H1 (cell line): Measurements from ENCODE around the gene RTCA. TPM values are rescaled to one million over a fixed set of nuclear protein-coding genes. Genes with fewer than 3 reads are reported as not detected.

Experiments
- GTF2F1 ChIP-seq: IDR thresholded peaks from 2 replicates; pipeline ENCODE4 v1.6.1; 2012; ENCODE audit warnings: low read depth, low read length, improper control_type of control experiment, borderline replicate concordance
- JUN ChIP-seq: IDR thresholded peaks from 2 replicates; pipeline ENCODE4 v1.6.1; 2011; ENCODE audit warnings: low read depth, mild to moderate bottlenecking, improper control_type of control experiment, low read length
- RXRA ChIP-seq: IDR thresholded peaks from 2 replicates; pipeline ENCODE4 v1.6.1; 2011; ENCODE audit warnings: low read depth, mild to moderate bottlenecking, low read length, moderate library complexity; ENCODE audit not compliant: insufficient read depth
- YY1 ChIP-seq: IDR thresholded peaks from 2 replicates; pipeline ENCODE4 v1.6.1; 2011; ENCODE audit warnings: low read depth, mild to moderate bottlenecking, low read length
- polyA plus RNA-seq, 7 experiments: library from polyadenylated mRNA; depleted of rRNA in 3 of 7; stranded (reverse) in 5 of 7; unstranded in 2 of 7; fragments of >200 nt in 5 of 7; fragments of 200-250 nt in 2 of 7; gene quantifications; 1 replicate in 5 of 7; 2 replicates in 1 of 7; 4 replicates in 1 of 7; pipeline versions ENCODE4 v1.2.1 to v1.2.3, GENCODE V29; 2011 to 2013; ENCODE audit warnings: missing spikeins in 2 of 7, mixed read lengths in 2 of 7
- total RNA-seq: library from RNA; stranded (reverse); fragmentation: NEBNext Ultra II Directional; extraction: Animal tissue kit (Norgen Biotek cat#: 25700); gene quantifications from 2 replicates; pipeline ENCODE4 v1.2.1, GENCODE V29; 2021

Gene RTCA
- total and polyA plus RNA-seq, 2 of the 8 experiments (the other 6 are each of a cell fraction or from before 2014, with no cell fraction given) = 13.8 to 31.6 TPM

GRCh38 chr1:100265931-100266740, at the start of gene RTCA (continued):
- no peak for TF ChIP-seq GTF2F1
- TF ChIP-seq RXRA = no peak
- TF ChIP-seq YY1 = no peak
- no peak for TF ChIP-seq JUN
